ENCODE measurements around the gene ASB18.

Gene ASB18

DNA sequence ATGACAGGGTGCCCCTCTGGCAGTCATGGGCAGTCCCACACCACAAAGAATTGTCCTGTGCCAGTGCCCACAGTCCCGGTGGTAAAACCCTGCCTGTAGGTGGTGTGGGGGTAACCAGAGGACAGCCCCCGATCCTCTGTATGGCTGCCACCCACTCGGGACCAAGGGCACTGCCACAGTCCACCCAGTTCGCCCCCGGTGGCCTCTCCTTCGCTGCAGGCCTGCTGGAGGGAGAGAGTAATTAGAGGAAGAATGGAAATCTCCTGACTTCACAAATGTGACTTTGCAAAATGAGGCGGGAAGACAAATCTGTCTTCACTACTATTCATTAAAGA lies 107.4 kb downstream of the ASB18 start:
- ChIA-PET POLR2A (no interaction called here), CTCF (interaction anchor here (2.2 kb wide), 1 partner anchor 14 kb away, joined by 8 read pairs; no protein-coding TSS in a partner anchor)
- TF ChIP-seq, protein P1, sequence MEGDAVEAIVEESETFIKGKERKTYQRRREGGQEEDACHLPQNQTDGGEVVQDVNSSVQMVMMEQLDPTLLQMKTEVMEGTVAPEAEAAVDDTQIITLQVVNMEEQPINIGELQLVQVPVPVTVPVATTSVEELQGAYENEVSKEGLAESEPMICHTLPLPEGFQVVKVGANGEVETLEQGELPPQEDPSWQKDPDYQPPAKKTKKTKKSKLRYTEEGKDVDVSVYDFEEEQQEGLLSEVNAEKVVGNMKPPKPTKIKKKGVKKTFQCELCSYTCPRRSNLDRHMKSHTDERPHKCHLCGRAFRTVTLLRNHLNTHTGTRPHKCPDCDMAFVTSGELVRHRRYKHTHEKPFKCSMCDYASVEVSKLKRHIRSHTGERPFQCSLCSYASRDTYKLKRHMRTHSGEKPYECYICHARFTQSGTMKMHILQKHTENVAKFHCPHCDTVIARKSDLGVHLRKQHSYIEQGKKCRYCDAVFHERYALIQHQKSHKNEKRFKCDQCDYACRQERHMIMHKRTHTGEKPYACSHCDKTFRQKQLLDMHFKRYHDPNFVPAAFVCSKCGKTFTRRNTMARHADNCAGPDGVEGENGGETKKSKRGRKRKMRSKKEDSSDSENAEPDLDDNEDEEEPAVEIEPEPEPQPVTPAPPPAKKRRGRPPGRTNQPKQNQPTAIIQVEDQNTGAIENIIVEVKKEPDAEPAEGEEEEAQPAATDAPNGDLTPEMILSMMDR (IDR thresholded peaks at IDR 0.05; ENCODE audit: insufficient read depth, low read length, missing control alignments) = no peak
- DNase-seq (ENCODE audit: low read depth, low spot score) = no peak
- H3K4me3 ChIP-seq (ENCODE audit: low read depth, low read length) = no peak overlapping the region

- no peak for DNase-seq (ENCODE audit: low read depth, low spot score)
- ChIA-PET CTCF (interaction anchor here (1.2 to 2.2 kb wide), 3 partner anchors 13 to 15 kb away, joined by 3 to 8 read pairs (median 8); no protein-coding TSS in a partner anchor), POLR2A (no interaction called here)
- no peak overlapping the region for H3K4me3 ChIP-seq (ENCODE audit: low read depth, low read length)
- TF ChIP-seq, protein P1 (IDR thresholded peaks at IDR 0.05; ENCODE audit: insufficient read depth, low read length, missing control alignments) = no peak
These were observed 107.9 kb downstream of the ASB18 start for GRCh38 chr2:236156095-236156859.

GRCh38 chr2:236155406-236155805 lies 108.8 kb downstream of the ASB18 start:
- POLR2A ChIA-PET = no interaction called here

GRCh38 chr2:236146436-236146835 lies 117.8 kb downstream of the ASB18 start:
- H3K4me3 ChIP-seq (ENCODE audit: low read depth, low read length) = no peak overlapping the region
- CTCF ChIA-PET = interaction anchor here (1.4 kb wide), 1 partner anchor 29 kb away, joined by 4 read pairs; no protein-coding TSS in a partner anchor
- DNase-seq (ENCODE audit: low read depth, low spot score) = no peak
- TF ChIP-seq, protein P1 (IDR thresholded peaks at IDR 0.05; ENCODE audit: insufficient read depth, low read length, missing control alignments) = no peak
- POLR2A ChIA-PET = no interaction called here

More at GRCh38 chr2:236155406-236155805, 108.8 kb downstream of the ASB18 start:
- CTCF ChIA-PET = interaction anchor here (1.2 to 2.0 kb wide), 3 partner anchors 12 to 22 kb away, joined by 3 to 8 read pairs (median 5); no protein-coding TSS in a partner anchor
- H3K4me3 ChIP-seq (ENCODE audit: low read depth, low read length) = no peak overlapping the region
- no peak for DNase-seq (ENCODE audit: low read depth, low spot score)
- TF ChIP-seq, protein P1 (IDR thresholded peaks at IDR 0.05; ENCODE audit: insufficient read depth, low read length, missing control alignments) = no peak

- TF ChIP-seq, protein P1 (IDR thresholded peaks at IDR 0.05; ENCODE audit: insufficient read depth, low read length, missing control alignments) = no peak
- ChIA-PET POLR2A (no interaction called here), CTCF (interaction anchor here (0.9 to 3.2 kb wide), 9 partner anchors 11 to 364 kb away, joined by 3 to 13 read pairs (median 8); no protein-coding TSS in a partner anchor)
- H3K4me3 ChIP-seq (ENCODE audit: low read depth, low read length) = no peak overlapping the region
- no peak for DNase-seq (ENCODE audit: low read depth, low spot score)
These were observed 120.4 kb downstream of the ASB18 start for GRCh38 chr2:236143811-236144210.
